GM12878 (cell line): ENCODE measurements around the gene MOV10L1. TPM values are rescaled to one million over a fixed set of nuclear protein-coding genes. Genes with fewer than 3 reads are reported as not detected.

ENCODE experiments used
- BHLHE40 ChIP-seq, 2 experiments: fragments of 450-650 bp in 1 of 2; IDR thresholded peaks; 2 replicates each; pipeline ENCODE4 v1.6.1; 2011 to 2017; ENCODE audit warnings: low read depth in 2 of 2, borderline replicate concordance in 1 of 2, improper control_type of control experiment in 1 of 2, low read length in 1 of 2, mild to moderate bottlenecking in 1 of 2
- E2F8 ChIP-seq: fragments of 450-650 bp; IDR thresholded peaks from 2 replicates; pipeline ENCODE4 v1.6.1; 2018; ENCODE audit warnings: mild to moderate bottlenecking, low read depth, moderate library complexity; ENCODE audit not compliant: partially characterized antibody
- MTA2 ChIP-seq: fragments of 450-650 bp; IDR thresholded peaks from 2 replicates; pipeline ENCODE4 v1.6.1; 2016; ENCODE audit warnings: low read depth, mild to moderate bottlenecking, moderate library complexity
- POLR2AphosphoS5 ChIP-seq: IDR thresholded peaks from 2 replicates; pipeline ENCODE4 v1.6.1; 2011; ENCODE audit warnings: mild to moderate bottlenecking, low read length, inconsistent platforms
- RAD51 ChIP-seq: fragments of 450-650 bp; IDR thresholded peaks from 2 replicates; pipeline ENCODE4 v1.6.1; 2016; ENCODE audit warnings: moderate library complexity, mild to moderate bottlenecking, inconsistent platforms
- RBBP5 ChIP-seq: fragments of 200-600 bp; sonication (generic); conservative IDR thresholded peaks from 2 replicates; pipeline ENCODE4 v1.6.1; 2016
- STAT3 ChIP-seq: IDR thresholded peaks from 2 replicates; pipeline ENCODE4 v1.6.1; 2011; ENCODE audit warnings: low read depth, low read length, improper control_type of control experiment
- USF1 ChIP-seq: IDR thresholded peaks from 2 replicates; pipeline ENCODE4 v1.6.1; 2011; ENCODE audit warnings: borderline replicate concordance, low read depth, mild to moderate bottlenecking, moderate library complexity, mixed read lengths, low read length; ENCODE audit not compliant: insufficient read depth; ENCODE audit errors: extremely low read length
- USF2 ChIP-seq: IDR thresholded peaks from 2 replicates; pipeline ENCODE4 v1.6.1; 2011; ENCODE audit warnings: low read depth, low read length, improper control_type of control experiment, borderline replicate concordance
- ZBTB40 ChIP-seq: fragments of 450-650 bp; IDR thresholded peaks from 2 replicates; pipeline ENCODE4 v1.6.1; 2016; ENCODE audit warnings: mild to moderate bottlenecking, moderate library complexity, borderline replicate concordance
- ZNF592 ChIP-seq: fragments of 450-650 bp; IDR thresholded peaks from 2 replicates; pipeline ENCODE4 v1.6.1; 2017; ENCODE audit warnings: mild to moderate bottlenecking, moderate library complexity
- polyA plus RNA-seq, 11 experiments: library from polyadenylated mRNA; depleted of rRNA in 4 of 11; unstranded in 6 of 11; stranded (reverse) in 5 of 11; fragments of >200 nt; fragmentation: Nextera tagmentation in 4 of 11; fragmentation: Illumina TruSeq in 1 of 11; extraction: Ambion mirVana in 4 of 11; extraction: Trizol in 1 of 11; gene quantifications; 1 replicate in 1 of 11; 2 replicates in 10 of 11; pipeline versions ENCODE4 v1.2.1 to v1.2.3, GENCODE V29; 2011 to 2016; ENCODE audit warnings: inconsistent platforms in 2 of 11, missing spikeins in 2 of 11, low read depth in 1 of 11
- total RNA-seq, 4 experiments: library from RNA; depleted of rRNA in 3 of 4; stranded (reverse); fragments of >200 nt in 3 of 4; fragmentation: Illumina TruSeq in 1 of 4; extraction: Trizol in 1 of 4; gene quantifications; 2 replicates each; pipeline versions ENCODE4 v1.2.1 to v1.2.3, GENCODE V29; 2013 to 2021

Gene MOV10L1
- total and polyA plus RNA-seq, 10 of the 15 experiments (the other 5 are each of a cell fraction or from before 2014, with no cell fraction given): 0.22 TPM; not detected in 9

GRCh38 chr22:50105208-50106100, 15.6 kb downstream of the MOV10L1 start (continued):
- TF ChIP-seq E2F8 (no peak), USF2 (peak; percentile 64), BHLHE40 (IDR thresholded peaks at IDR 0.05; ENCODE audit: borderline replicate concordance in 1 of 2, low read depth in 2 of 2, low read length in 1 of 2) (peak; percentile 69 to 82; a peak in 3 of 4 replicates), STAT3 (no peak), ZNF592 (0 out of 2 replicates have a peak, but pooled peaks have one; percentile 37), USF1 (peak; percentile 84), RAD51 (peak; percentile 92), ZBTB40 (peak; percentile 53; the same call in 1 of the 2 replicates), MTA2 (no peak), POLR2AphosphoS5 (peak; percentile 58; the same call in 1 of the 2 replicates), RBBP5 (no peak)
